Measurements from ENCODE around the gene VPS54. TPM values are rescaled to one million over a fixed set of nuclear protein-coding genes. Genes with fewer than 3 reads are reported as not detected.

Gene VPS54
- total RNA-seq, 1 donor from 2014 or later: 14.9 TPM

- peaks cover 43% of the 10 kb centered on the region for H3K4me1 Mint-ChIP-seq (ENCODE audit: low read depth)
- intact Hi-C loops (cut with micrococcal nuclease): loop anchor here (1.0 to 10.0 kb wide), 7 partner anchors 42 to 1036 kb away; partner anchors contain the start of genes CEP68, MDH1, UGP2 and WDPCP
- no peaks in the 10 kb centered on the region for H3K9me3 Mint-ChIP-seq
- peak overlapping the region; percentile 94 for H3K4me3 Mint-ChIP-seq
- H3K36me3 Mint-ChIP-seq (ENCODE audit: low read depth): peaks cover 13% of the 10 kb centered on the region
- no peaks in the 10 kb centered on the region for H3K27me3 Mint-ChIP-seq (ENCODE audit: insufficient read depth)
- no peak for DNase-seq (ENCODE audit: low spot score)
- H3K27ac Mint-ChIP-seq: peak overlapping the region; percentile 96
These were observed 536 bp downstream of the VPS54 start for GRCh38 chr2:64018701-64019082.

GRCh38 chr2:64017811-64018700 is 1.2 kb downstream of the VPS54 start:
- intact Hi-C loops (cut with micrococcal nuclease): loop anchor here (1.0 to 10.0 kb wide), 6 partner anchors 41 to 1037 kb away; partner anchors contain the start of genes CEP68, MDH1, UGP2 and WDPCP
- peak overlapping the region; percentile 94 for H3K4me3 Mint-ChIP-seq
- no peak for DNase-seq (ENCODE audit: low spot score)
- peaks cover 15% of the 10 kb centered on the region for H3K36me3 Mint-ChIP-seq (ENCODE audit: low read depth)
- no peaks in the 10 kb centered on the region for H3K27me3 Mint-ChIP-seq (ENCODE audit: insufficient read depth)
- peak overlapping the region; percentile 96 for H3K27ac Mint-ChIP-seq
- H3K9me3 Mint-ChIP-seq: no peaks in the 10 kb centered on the region
- H3K4me1 Mint-ChIP-seq (ENCODE audit: low read depth): peaks cover 46% of the 10 kb centered on the region

GRCh38 chr2:64015898-64016297 is 3.3 kb downstream of the VPS54 start:
- peaks cover 53% of the 10 kb centered on the region for H3K4me1 Mint-ChIP-seq (ENCODE audit: low read depth)
- intact Hi-C loops (cut with micrococcal nuclease): loop anchor here (10.0 kb wide), 3 partner anchors 111 to 1039 kb away; partner anchors contain the start of gene CEP68
- peaks cover 24% of the 10 kb centered on the region for H3K36me3 Mint-ChIP-seq (ENCODE audit: low read depth)
- no peaks in the 10 kb centered on the region for H3K27me3 Mint-ChIP-seq (ENCODE audit: insufficient read depth)
- peak overlapping the region; percentile 69 for H3K4me3 Mint-ChIP-seq
- H3K9me3 Mint-ChIP-seq: no peaks in the 10 kb centered on the region
- H3K27ac Mint-ChIP-seq: no peak overlapping the region
- DNase-seq (ENCODE audit: low spot score): no peak

- H3K36me3 Mint-ChIP-seq (ENCODE audit: low read depth): peaks cover 25% of the 10 kb centered on the region
These were observed 3.8 kb downstream of the VPS54 start for GRCh38 chr2:64015391-64015790.

GRCh38 chr2:64014628-64015027 is 4.6 kb downstream of the VPS54 start:
- Mint-ChIP-seq H3K4me1 (ENCODE audit: low read depth) (peaks cover 41% of the 10 kb centered on the region), H3K4me3 (no peak overlapping the region), H3K36me3 (ENCODE audit: low read depth) (peaks cover 23% of the 10 kb centered on the region), H3K27me3 (ENCODE audit: insufficient read depth) (no peaks in the 10 kb centered on the region), H3K27ac (no peak overlapping the region), H3K9me3 (no peaks in the 10 kb centered on the region)
- no peak for DNase-seq (ENCODE audit: low spot score)
- intact Hi-C loops (cut with micrococcal nuclease): loop anchor here (10.0 kb wide), 3 partner anchors 110 to 1040 kb away; partner anchors contain the start of gene CEP68

More at GRCh38 chr2:64015391-64015790, 3.8 kb downstream of the VPS54 start:
- Mint-ChIP-seq H3K27me3 (ENCODE audit: insufficient read depth) (no peaks in the 10 kb centered on the region), H3K4me3 (no peak overlapping the region), H3K9me3 (no peaks in the 10 kb centered on the region), H3K4me1 (ENCODE audit: low read depth) (peaks cover 49% of the 10 kb centered on the region), H3K27ac (no peak overlapping the region)
- intact Hi-C loops (cut with micrococcal nuclease): loop anchor here (10.0 kb wide), 3 partner anchors 111 to 1039 kb away; partner anchors contain the start of gene CEP68
- DNase-seq (ENCODE audit: low spot score): no peak

GRCh38 chr2:64013053-64013452 is 6.2 kb downstream of the VPS54 start:
- peaks cover 23% of the 10 kb centered on the region for H3K36me3 Mint-ChIP-seq (ENCODE audit: low read depth)
- H3K9me3 Mint-ChIP-seq: no peaks in the 10 kb centered on the region
- no peaks in the 10 kb centered on the region for H3K27me3 Mint-ChIP-seq (ENCODE audit: insufficient read depth)
- H3K4me3 Mint-ChIP-seq: no peak overlapping the region
- intact Hi-C loops (cut with micrococcal nuclease): loop anchor here (10.0 kb wide), 3 partner anchors 108 to 1042 kb away; partner anchors contain the start of gene CEP68
- no peak overlapping the region for H3K27ac Mint-ChIP-seq
- no peak for DNase-seq (ENCODE audit: low spot score)
- H3K4me1 Mint-ChIP-seq (ENCODE audit: low read depth): peaks cover 42% of the 10 kb centered on the region

- H3K27me3 Mint-ChIP-seq (ENCODE audit: insufficient read depth): no peaks in the 10 kb centered on the region
- H3K4me3 Mint-ChIP-seq: peak overlapping the region; percentile 23
- peak overlapping the region; percentile 80 for H3K27ac Mint-ChIP-seq
- H3K9me3 Mint-ChIP-seq: no peaks in the 10 kb centered on the region
- peaks cover 44% of the 10 kb centered on the region for H3K4me1 Mint-ChIP-seq (ENCODE audit: low read depth)
- no peak for DNase-seq (ENCODE audit: low spot score)
- peaks cover 28% of the 10 kb centered on the region for H3K36me3 Mint-ChIP-seq (ENCODE audit: low read depth)
- intact Hi-C loops (cut with micrococcal nuclease): loop anchor here (10.0 kb wide), 3 partner anchors 107 to 1043 kb away; partner anchors contain the start of gene CEP68
These were observed 7.1 kb downstream of the VPS54 start for GRCh38 chr2:64012115-64012514.

GRCh38 chr2:64008434-64009009 is 10.7 kb downstream of the VPS54 start:
- no peak overlapping the region for H3K27ac Mint-ChIP-seq

GRCh38 chr2:64007924-64008323 is 11.3 kb downstream of the VPS54 start:
- H3K4me3 Mint-ChIP-seq: no peak overlapping the region
- peaks cover 33% of the 10 kb centered on the region for H3K4me1 Mint-ChIP-seq (ENCODE audit: low read depth)
- intact Hi-C loops (cut with micrococcal nuclease): no loop called here
- DNase-seq (ENCODE audit: low spot score): no peak
- H3K36me3 Mint-ChIP-seq (ENCODE audit: low read depth): peaks cover 26% of the 10 kb centered on the region
- H3K27me3 Mint-ChIP-seq (ENCODE audit: insufficient read depth): no peaks in the 10 kb centered on the region
- no peaks in the 10 kb centered on the region for H3K9me3 Mint-ChIP-seq
- no peak overlapping the region for H3K27ac Mint-ChIP-seq

More at GRCh38 chr2:64008434-64009009, 10.7 kb downstream of the VPS54 start:
- no peaks in the 10 kb centered on the region for H3K27me3 Mint-ChIP-seq (ENCODE audit: insufficient read depth)
- H3K4me3 Mint-ChIP-seq: no peak overlapping the region
- peaks cover 36% of the 10 kb centered on the region for H3K4me1 Mint-ChIP-seq (ENCODE audit: low read depth)
- no peak for DNase-seq (ENCODE audit: low spot score)
- H3K9me3 Mint-ChIP-seq: no peaks in the 10 kb centered on the region
- peaks cover 29% of the 10 kb centered on the region for H3K36me3 Mint-ChIP-seq (ENCODE audit: low read depth)
- intact Hi-C loops (cut with micrococcal nuclease): no loop called here

GRCh38 chr2:64005707-64006356 is 13.4 kb downstream of the VPS54 start:
- H3K4me3 Mint-ChIP-seq: no peak overlapping the region
- DNase-seq (ENCODE audit: low spot score): no peak
- no peaks in the 10 kb centered on the region for H3K9me3 Mint-ChIP-seq
- no peak overlapping the region for H3K27ac Mint-ChIP-seq
- no peaks in the 10 kb centered on the region for H3K27me3 Mint-ChIP-seq (ENCODE audit: insufficient read depth)
- peaks cover 22% of the 10 kb centered on the region for H3K36me3 Mint-ChIP-seq (ENCODE audit: low read depth)
- H3K4me1 Mint-ChIP-seq (ENCODE audit: low read depth): peaks cover 23% of the 10 kb centered on the region
- intact Hi-C loops (cut with micrococcal nuclease): no loop called here

- peaks cover 3% of the 10 kb centered on the region for H3K9me3 Mint-ChIP-seq
- H3K4me3 Mint-ChIP-seq: no peak overlapping the region
- H3K36me3 Mint-ChIP-seq (ENCODE audit: low read depth): peaks cover 23% of the 10 kb centered on the region
- H3K27me3 Mint-ChIP-seq (ENCODE audit: insufficient read depth): no peaks in the 10 kb centered on the region
- intact Hi-C loops (cut with micrococcal nuclease): no loop called here
- DNase-seq (ENCODE audit: low spot score): no peak
- H3K4me1 Mint-ChIP-seq (ENCODE audit: low read depth): peaks cover 18% of the 10 kb centered on the region
- no peak overlapping the region for H3K27ac Mint-ChIP-seq
These were observed 16.0 kb downstream of the VPS54 start for GRCh38 chr2:64003239-64003638.

GRCh38 chr2:64001382-64002101 is 17.7 kb downstream of the VPS54 start:
- H3K4me3 Mint-ChIP-seq: no peak overlapping the region
- intact Hi-C loops (cut with micrococcal nuclease): no loop called here
- peaks cover 17% of the 10 kb centered on the region for H3K9me3 Mint-ChIP-seq
- no peaks in the 10 kb centered on the region for H3K27me3 Mint-ChIP-seq (ENCODE audit: insufficient read depth)
- H3K4me1 Mint-ChIP-seq (ENCODE audit: low read depth): peaks cover 4% of the 10 kb centered on the region
- H3K36me3 Mint-ChIP-seq (ENCODE audit: low read depth): peaks cover 18% of the 10 kb centered on the region
- no peak overlapping the region for H3K27ac Mint-ChIP-seq
- DNase-seq (ENCODE audit: low spot score): no peak

Measured in activated T-helper 1 cell treated with anti-CD3 and anti-CD28 coated beads, Interleukin-12 subunit alpha, Interleukin-12 subunit beta, Interleukin-2, Interleukin-4 antibody, amounts not matched to agents 30 ng/mL and 10 ng/mL and 1 ng/mL, durations not matched to agents 14 hours and 24 hours and 36 hours (primary cell).